ENCODE data around the gene RALGDS. TPM values are rescaled to one million over a fixed set of nuclear protein-coding genes. Genes with fewer than 3 reads are reported as not detected.

The RALGDS gene
- polyA plus RNA-seq, 1 donor (not counting 4 experiments of a cell fraction or from before 2014, with no cell fraction given), result 22.6 TPM

- no peaks in the 10 kb centered on the region for H3K36me3 ChIP-seq (ENCODE audit: control insufficient read depth in 2 of 2, extremely low read depth in 1 of 2, insufficient read depth in 2 of 2, low read length in 2 of 2)
- no peaks in the 10 kb centered on the region for H3K79me2 ChIP-seq (ENCODE audit: control insufficient read depth, insufficient read depth, low read length)
- dilution Hi-C loops (cut with MboI; ENCODE audit: extremely low pct_ligation_motif_present, low sequenced_read_pairs), result no loop called here
- peaks cover 34% of the 10 kb centered on the region for H3K4me1 ChIP-seq (ENCODE audit: control insufficient read depth, extremely low read depth, insufficient read depth, low read length)
- peak overlapping the region; percentile 16 for H3K4me2 ChIP-seq (ENCODE audit: control insufficient read depth, extremely low read depth, insufficient read depth, low read depth, low read length)
- no peak overlapping the region for H3K27ac ChIP-seq (ENCODE audit: control insufficient read depth, insufficient read depth, low read length)
- no peaks in the 10 kb centered on the region for H3K9me3 ChIP-seq (ENCODE audit: control insufficient read depth, low read depth, low read length)
- DNase-seq (ENCODE audit: low read depth, low spot score), result no peak
- TF ChIP-seq CTCF (optimal IDR thresholded peaks at IDR 0.05 in 1 of 3, IDR thresholded peaks at IDR 0.05 in 1 of 3, conservative IDR thresholded peaks at IDR 0.05 in 1 of 3; ENCODE audit: extremely low read depth in 1 of 3, insufficient read depth in 2 of 3, low read length in 3 of 3) (no peak), EZH2 (IDR thresholded peaks at IDR 0.05; ENCODE audit: low read length) (no peak)
- H3K27me3 ChIP-seq (ENCODE audit: control insufficient read depth, extremely low read depth, insufficient read depth, low read length), result peaks cover 10% of the 10 kb centered on the region
- H3K9me1 ChIP-seq (ENCODE audit: control insufficient read depth, extremely low read depth, insufficient read depth, low read length), result peaks cover 2% of the 10 kb centered on the region
- no peak overlapping the region for H3K9ac ChIP-seq (ENCODE audit: control insufficient read depth, extremely low read depth, insufficient read depth, low read length)
- no peak for FAIRE-seq
- no peak overlapping the region for H3K4me3 ChIP-seq (ENCODE audit: control insufficient read depth in 2 of 3, extremely low read depth in 1 of 3, insufficient read depth in 2 of 3, low read depth in 1 of 3, low read length in 3 of 3)
- H2AFZ ChIP-seq (ENCODE audit: control insufficient read depth, low read length), result no peak overlapping the region
- H4K20me1 ChIP-seq (ENCODE audit: control insufficient read depth, extremely low read depth, insufficient read depth, low read length), result no peaks in the 10 kb centered on the region
These were observed 56.6 kb downstream of the RALGDS start for GRCh38 chr9:133064241-133065069.

GRCh38 chr9:133063500-133064231 is 57.4 kb downstream of the RALGDS start:
- H3K79me2 ChIP-seq (ENCODE audit: control insufficient read depth, insufficient read depth, low read length), result no peaks in the 10 kb centered on the region
- H2AFZ ChIP-seq (ENCODE audit: control insufficient read depth, low read length), result no peak overlapping the region
- H4K20me1 ChIP-seq (ENCODE audit: control insufficient read depth, extremely low read depth, insufficient read depth, low read length), result no peaks in the 10 kb centered on the region
- H3K9ac ChIP-seq (ENCODE audit: control insufficient read depth, extremely low read depth, insufficient read depth, low read length), result no peak overlapping the region
- H3K9me3 ChIP-seq (ENCODE audit: control insufficient read depth, low read depth, low read length), result no peaks in the 10 kb centered on the region
- peaks cover 10% of the 10 kb centered on the region for H3K27me3 ChIP-seq (ENCODE audit: control insufficient read depth, extremely low read depth, insufficient read depth, low read length)
- DNase-seq (ENCODE audit: low read depth, low spot score), result no peak
- no peaks in the 10 kb centered on the region for H3K36me3 ChIP-seq (ENCODE audit: control insufficient read depth in 2 of 2, extremely low read depth in 1 of 2, insufficient read depth in 2 of 2, low read length in 2 of 2)
- H3K4me3 ChIP-seq (ENCODE audit: control insufficient read depth in 2 of 3, extremely low read depth in 1 of 3, insufficient read depth in 2 of 3, low read depth in 1 of 3, low read length in 3 of 3), result no peak overlapping the region
- H3K4me2 ChIP-seq (ENCODE audit: control insufficient read depth, extremely low read depth, insufficient read depth, low read depth, low read length), result peak overlapping the region; percentile 16
- no peak for FAIRE-seq
- dilution Hi-C loops (cut with MboI; ENCODE audit: extremely low pct_ligation_motif_present, low sequenced_read_pairs), result no loop called here
- TF ChIP-seq CTCF (optimal IDR thresholded peaks at IDR 0.05 in 1 of 3, IDR thresholded peaks at IDR 0.05 in 1 of 3, conservative IDR thresholded peaks at IDR 0.05 in 1 of 3; ENCODE audit: extremely low read depth in 1 of 3, insufficient read depth in 2 of 3, low read length in 3 of 3) (no peak), EZH2 (IDR thresholded peaks at IDR 0.05; ENCODE audit: low read length) (no peak)
- H3K27ac ChIP-seq (ENCODE audit: control insufficient read depth, insufficient read depth, low read length), result no peak overlapping the region
- H3K9me1 ChIP-seq (ENCODE audit: control insufficient read depth, extremely low read depth, insufficient read depth, low read length), result peaks cover 3% of the 10 kb centered on the region
- H3K4me1 ChIP-seq (ENCODE audit: control insufficient read depth, extremely low read depth, insufficient read depth, low read length), result peaks cover 41% of the 10 kb centered on the region
